ENCODE measurements around the gene XXYLT1. TPM values are rescaled to one million over a fixed set of nuclear protein-coding genes. Genes with fewer than 3 reads are reported as not detected.
A peak's percentile ranks its signal among the peaks of the same experiment; 100 is the strongest.

XXYLT1 gene
- total and polyA plus RNA-seq, 10 donors = 2.7 to 22.3 (median 9.5) TPM

DNA sequence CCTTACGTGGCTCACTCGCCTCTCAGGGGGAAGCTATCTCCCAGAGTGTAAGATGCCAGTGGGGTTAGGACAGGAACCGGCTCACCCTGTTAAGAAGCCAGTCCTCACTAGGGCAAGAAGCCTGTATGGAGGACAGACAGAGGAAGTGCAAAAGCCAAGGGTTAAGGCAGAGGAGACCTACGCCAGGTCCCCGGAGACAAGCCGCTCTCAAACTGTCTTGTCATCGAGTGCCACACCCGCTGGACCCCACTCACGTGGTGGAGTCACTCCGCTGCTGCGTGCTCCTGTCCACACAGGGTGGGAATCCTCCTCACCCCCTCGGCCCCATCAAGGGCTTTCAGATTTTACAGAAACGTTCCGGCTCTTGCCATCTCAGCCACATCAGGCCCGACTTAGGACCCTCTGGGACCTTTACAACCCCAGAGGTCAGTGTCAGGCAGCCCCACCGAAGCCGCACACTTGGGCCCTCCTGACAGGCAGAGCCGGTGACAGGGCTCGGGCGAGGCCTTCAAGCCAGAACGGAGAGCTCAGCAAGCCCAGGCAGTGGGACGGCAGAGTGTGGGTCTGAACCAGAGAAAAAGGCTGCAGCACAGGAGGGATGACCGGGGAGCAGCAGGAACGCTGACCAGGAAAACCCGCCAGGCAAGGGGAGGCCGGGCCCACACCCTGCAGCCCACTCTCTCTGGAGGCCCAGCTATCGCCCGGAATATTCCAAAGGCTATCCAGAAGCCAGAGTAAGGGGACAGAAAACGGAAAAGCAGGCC, 61.7 kb downstream of the XXYLT1 start:
- 82 to 90% (median 88%) methylated on average over 25 to 29 of the region's 29 CpGs for WGBS, 5 donors
- Histone ChIP-seq H3K4me1 (peaks cover 3 to 56% (median 33%) of the 10 kb centered on the region in 6 donors), H3K4me3 (no peak overlapping the region), H3K9me3 (no peaks in the 10 kb centered on the region), H3K27me3 (replicated peaks in 1 of 7) (no peaks in the 10 kb centered on the region), H3K36me3 (no peaks in the 10 kb centered on the region), H3K27ac (peak overlapping the region; percentile 29 to 78 (median 72))
- peak; percentile 64 for DNase-seq
- intact Hi-C loops (cut with DNase I; ENCODE audit: low total_unique reads) = no loop called here
- TF ChIP-seq, protein P1, sequence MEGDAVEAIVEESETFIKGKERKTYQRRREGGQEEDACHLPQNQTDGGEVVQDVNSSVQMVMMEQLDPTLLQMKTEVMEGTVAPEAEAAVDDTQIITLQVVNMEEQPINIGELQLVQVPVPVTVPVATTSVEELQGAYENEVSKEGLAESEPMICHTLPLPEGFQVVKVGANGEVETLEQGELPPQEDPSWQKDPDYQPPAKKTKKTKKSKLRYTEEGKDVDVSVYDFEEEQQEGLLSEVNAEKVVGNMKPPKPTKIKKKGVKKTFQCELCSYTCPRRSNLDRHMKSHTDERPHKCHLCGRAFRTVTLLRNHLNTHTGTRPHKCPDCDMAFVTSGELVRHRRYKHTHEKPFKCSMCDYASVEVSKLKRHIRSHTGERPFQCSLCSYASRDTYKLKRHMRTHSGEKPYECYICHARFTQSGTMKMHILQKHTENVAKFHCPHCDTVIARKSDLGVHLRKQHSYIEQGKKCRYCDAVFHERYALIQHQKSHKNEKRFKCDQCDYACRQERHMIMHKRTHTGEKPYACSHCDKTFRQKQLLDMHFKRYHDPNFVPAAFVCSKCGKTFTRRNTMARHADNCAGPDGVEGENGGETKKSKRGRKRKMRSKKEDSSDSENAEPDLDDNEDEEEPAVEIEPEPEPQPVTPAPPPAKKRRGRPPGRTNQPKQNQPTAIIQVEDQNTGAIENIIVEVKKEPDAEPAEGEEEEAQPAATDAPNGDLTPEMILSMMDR (IDR thresholded peaks at IDR 0.05 in 8 of 11, conservative IDR thresholded peaks at IDR 0.05 in 3 of 11) = no peak
- no peak for TF ChIP-seq POLR2A (IDR thresholded peaks at IDR 0.05)
- TF ChIP-seq POLR2AphosphoS5 (IDR thresholded peaks at IDR 0.05) = no peak

DNA sequence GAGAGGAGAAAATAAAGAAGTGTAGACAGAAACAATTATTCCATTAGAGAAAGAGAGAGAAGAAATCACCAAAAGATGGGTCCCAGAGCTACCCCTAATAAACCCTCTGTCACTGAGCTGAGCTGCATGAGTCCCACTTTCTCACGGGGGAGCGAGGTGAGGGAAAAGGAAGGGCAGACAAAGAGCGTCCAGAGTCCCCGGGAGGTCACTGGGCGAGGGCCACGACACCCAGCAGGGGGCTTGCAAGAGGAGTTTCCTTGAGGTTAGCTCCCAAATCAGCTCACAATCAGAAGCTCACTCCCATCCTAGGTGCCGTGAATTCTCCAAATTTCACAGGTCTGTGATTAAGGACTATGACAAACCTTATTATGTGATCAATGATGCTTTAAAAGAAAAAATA, 62.3 kb downstream of the XXYLT1 start:
- Histone ChIP-seq H3K9me3 (no peaks in the 10 kb centered on the region), H3K27ac (peak overlapping the region in 7 of 8 donors; percentile 61 to 78 (median 74)), H3K27me3 (replicated peaks in 1 of 7) (no peaks in the 10 kb centered on the region), H3K4me1 (peaks cover 3 to 63% (median 34%) of the 10 kb centered on the region in 6 donors), H3K36me3 (no peaks in the 10 kb centered on the region), H3K4me3 (no peak overlapping the region)
- DNase-seq = no peak
- WGBS, 5 donors = 83 to 93% (median 87%) methylated on average over 7 of the region's 7 CpGs
- TF ChIP-seq POLR2A (IDR thresholded peaks at IDR 0.05) = no peak
- TF ChIP-seq, protein P1 (IDR thresholded peaks at IDR 0.05 in 8 of 11, conservative IDR thresholded peaks at IDR 0.05 in 3 of 11) = no peak
- TF ChIP-seq POLR2AphosphoS5 (IDR thresholded peaks at IDR 0.05) = no peak
- intact Hi-C loops (cut with DNase I; ENCODE audit: low total_unique reads) = no loop called here

DNA sequence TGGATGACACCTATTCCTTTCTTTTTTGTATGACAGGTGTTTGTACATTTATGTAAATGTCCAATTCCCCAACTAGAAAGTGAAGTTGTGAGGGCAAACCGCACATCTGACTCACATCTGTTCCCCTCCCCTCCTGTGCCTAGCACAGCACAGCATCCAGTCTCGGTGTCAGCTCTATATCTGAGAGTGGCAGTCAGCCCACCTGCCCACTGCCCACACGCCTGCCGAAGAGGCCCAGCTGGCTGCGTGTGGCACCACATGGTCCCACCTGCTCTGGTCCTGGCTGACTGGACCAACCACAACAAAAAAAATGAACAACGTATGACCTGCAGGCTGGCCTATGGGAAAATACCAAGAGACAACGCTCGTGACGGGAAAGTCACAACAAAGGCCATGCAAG, 62.8 kb downstream of the XXYLT1 start:
- Histone ChIP-seq H3K27me3 (replicated peaks in 1 of 7) (no peaks in the 10 kb centered on the region), H3K4me1 (peaks cover 3 to 67% (median 34%) of the 10 kb centered on the region in 6 donors), H3K27ac (peak overlapping the region in 6 of 8 donors; percentile 69 to 78 (median 76)), H3K9me3 (no peaks in the 10 kb centered on the region), H3K4me3 (no peak overlapping the region), H3K36me3 (no peaks in the 10 kb centered on the region)
- TF ChIP-seq, protein P1 (IDR thresholded peaks at IDR 0.05 in 8 of 11, conservative IDR thresholded peaks at IDR 0.05 in 3 of 11) = no peak
- TF ChIP-seq POLR2AphosphoS5 (IDR thresholded peaks at IDR 0.05) = peak in 2 of 3 donors; percentile 17 to 71
- WGBS, 5 donors = 65 to 76% (median 74%) methylated on average over 9 of the region's 9 CpGs
- intact Hi-C loops (cut with DNase I; ENCODE audit: low total_unique reads) = no loop called here
- no peak for DNase-seq

DNA sequence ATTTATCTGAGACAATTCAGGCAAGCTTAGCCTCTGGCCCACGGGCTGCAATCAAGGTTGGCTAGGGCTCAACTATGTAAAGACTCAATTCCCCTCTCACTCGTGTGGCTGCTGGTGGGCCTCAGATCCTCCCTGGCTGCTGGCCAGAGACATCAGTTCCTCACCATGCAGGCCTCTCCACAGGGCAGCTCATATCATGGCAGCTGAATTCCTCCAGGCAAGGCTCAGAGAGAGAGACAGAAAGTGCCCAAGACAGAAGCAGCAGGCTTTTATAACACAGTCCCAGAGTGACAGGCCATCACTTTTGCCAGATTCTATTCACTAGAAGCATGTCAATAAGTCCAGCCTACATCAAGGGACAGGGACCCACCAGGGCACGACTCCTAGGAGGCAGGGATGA, 63.2 kb downstream of the XXYLT1 start:
- no peaks in the 10 kb centered on the region for H3K27me3 ChIP-seq (replicated peaks in 1 of 7)
- 60 to 79% (median 66%) methylated on average over 3 of the region's 3 CpGs for WGBS, 5 donors
- H3K4me1 ChIP-seq = peaks cover 3 to 69% (median 34%) of the 10 kb centered on the region in 6 donors
- no peaks in the 10 kb centered on the region for H3K9me3 ChIP-seq
- intact Hi-C loops (cut with DNase I; ENCODE audit: low total_unique reads) = no loop called here
- peak overlapping the region in 6 of 8 donors; percentile 69 to 78 (median 76) for H3K27ac ChIP-seq
- no peaks in the 10 kb centered on the region for H3K36me3 ChIP-seq
- no peak overlapping the region for H3K4me3 ChIP-seq
- no peak for DNase-seq
- TF ChIP-seq POLR2A (IDR thresholded peaks at IDR 0.05) = no peak
- TF ChIP-seq, protein P1 (IDR thresholded peaks at IDR 0.05 in 8 of 11, conservative IDR thresholded peaks at IDR 0.05 in 3 of 11) = no peak
- TF ChIP-seq POLR2AphosphoS5 (IDR thresholded peaks at IDR 0.05) = no peak

Data from spleen (tissue), 11 donors.